ENCODE data around the gene SNX5.

SNX5 gene

DNA sequence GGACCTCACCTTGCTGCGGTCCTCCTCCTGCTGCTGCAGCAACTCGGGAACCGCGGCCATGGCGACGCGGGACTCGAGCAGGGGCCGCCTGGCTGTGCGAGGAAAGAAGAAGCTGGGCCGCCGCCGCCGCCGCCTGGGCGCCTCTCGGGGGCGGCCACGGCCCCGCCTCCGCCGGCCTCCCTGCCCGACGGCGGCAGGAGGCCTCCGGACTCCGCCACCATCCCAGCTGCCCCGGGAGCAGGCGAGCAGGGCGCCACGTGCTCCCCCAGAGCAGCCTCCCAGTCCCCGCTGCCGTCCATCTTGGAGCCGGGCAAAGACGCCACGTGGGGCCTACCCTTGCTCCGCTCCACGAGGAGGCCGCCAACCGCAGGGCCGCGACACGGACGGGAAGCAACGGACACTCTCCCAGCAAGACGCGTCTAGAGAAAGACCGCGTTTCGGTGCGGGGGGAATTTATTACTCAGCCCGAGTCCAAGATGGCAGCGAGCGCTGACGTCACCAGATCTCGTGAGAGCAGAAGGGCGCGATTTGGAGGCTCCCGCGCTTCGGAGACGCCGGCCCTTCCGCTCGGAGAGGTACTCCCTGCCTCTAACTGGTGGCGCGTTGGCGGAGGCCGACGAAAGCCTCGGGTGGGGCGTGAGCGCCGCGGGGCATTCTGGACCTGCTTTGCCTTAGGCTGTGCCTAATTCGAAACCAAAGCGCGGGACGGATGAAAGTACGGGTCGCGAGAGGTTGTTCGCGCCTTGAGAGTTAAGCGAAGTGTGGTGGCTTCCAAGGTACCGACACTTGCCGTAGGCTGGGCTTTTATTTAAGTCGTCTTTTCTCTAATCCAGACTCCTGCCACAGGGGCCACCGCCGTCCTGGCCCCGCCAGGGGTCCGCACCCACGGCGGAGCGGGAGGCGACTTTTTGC lies at the start of gene SNX5, which contains the start of gene MGME1:
Gene SNX5 (minus strand): TSS at position 429 of the 912 bp plus-strand sequence. CDS start 369 bp downstream, at position 60.
Gene MGME1 (plus strand): TSS at position 653 of the 912 bp plus-strand sequence. CDS start 842 bp downstream, outside the sequence.
- peak; percentile 99 for DNase-seq

GRCh38 chr20:18018100-18018499 lies 49.5 kb upstream of the SNX5 start:
- DNase-seq: no peak

DNA sequence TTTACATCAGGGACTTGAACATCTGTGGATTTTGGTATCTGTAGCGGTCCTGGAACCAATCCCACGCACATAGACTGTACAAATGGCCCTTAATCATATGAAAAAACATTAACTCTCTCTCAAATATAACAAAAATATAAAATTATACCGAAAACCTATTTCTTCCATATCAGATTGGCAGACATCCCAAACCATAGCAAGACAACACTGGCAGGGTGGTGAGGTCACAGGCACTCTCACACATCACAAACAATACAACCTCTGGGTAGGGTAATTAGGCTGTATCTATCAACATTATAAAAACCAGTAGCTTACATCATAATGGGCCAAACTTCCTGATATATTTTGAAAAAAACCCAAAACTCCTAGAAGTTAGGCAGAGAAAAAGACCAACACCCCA lies 48.2 kb upstream of the SNX5 start:
- DNase-seq: no peak

DNA sequence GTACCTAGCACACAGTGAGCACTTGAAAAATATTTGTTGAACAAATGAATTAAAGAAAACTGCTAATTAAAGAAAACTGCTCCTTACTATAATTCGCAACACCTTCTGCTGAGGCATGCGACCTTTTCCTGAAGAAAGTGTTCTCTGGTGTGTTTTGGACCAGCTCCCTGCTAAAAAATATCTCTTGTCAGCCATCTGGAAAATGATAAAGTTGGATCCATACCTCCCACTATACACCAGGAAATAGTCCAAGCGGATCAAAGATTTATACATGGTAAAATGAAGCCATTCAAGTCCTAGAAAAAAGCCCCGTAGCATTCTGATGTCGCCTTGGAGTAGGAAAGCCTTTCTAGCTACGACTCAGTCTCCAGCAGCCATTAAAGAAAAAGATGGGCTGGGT lies 45.8 kb upstream of the SNX5 start:
- DNase-seq: no peak

GRCh38 chr20:18012901-18013300 lies 44.3 kb upstream of the SNX5 start:
- DNase-seq: no peak

DNA sequence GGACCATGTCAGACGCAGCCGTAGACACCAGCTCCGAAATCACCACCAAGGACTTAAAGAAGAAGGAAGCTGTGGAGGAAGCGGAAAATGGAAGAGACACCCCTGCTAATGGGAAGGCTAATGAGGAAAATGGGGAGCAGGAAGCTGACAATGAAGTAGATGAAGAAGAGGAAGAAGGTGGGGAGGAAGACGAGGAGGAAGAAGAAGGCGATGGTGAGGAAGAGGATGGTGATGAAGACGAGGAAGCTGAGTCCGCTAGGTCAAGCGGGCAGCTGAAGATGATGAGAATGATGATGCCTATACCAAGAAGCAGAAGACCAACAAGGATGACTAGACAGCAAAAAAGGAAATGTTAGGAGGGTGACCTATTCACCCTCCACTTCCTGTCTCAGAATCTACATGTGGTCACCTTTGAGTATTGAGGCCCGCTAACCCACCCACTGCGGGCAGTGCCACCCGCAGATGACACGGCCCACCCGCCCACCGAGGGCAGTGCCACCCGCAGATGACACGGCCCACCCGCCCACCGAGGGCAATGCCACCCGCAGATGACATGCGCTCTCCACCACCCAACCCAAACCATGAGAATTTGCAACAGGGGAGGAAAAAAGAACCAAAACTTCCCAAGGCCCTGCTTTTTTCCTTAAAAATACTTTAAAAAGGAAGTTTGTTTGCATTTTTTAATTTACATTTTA lies 43.5 kb upstream of the SNX5 start:
- no peak for DNase-seq

- DNase-seq: no peak
Observed at GRCh38 chr20:18011482-18011881, 42.9 kb upstream of the SNX5 start.

- DNase-seq: no peak
Observed at GRCh38 chr20:18009116-18009515, 40.5 kb upstream of the SNX5 start.

DNA sequence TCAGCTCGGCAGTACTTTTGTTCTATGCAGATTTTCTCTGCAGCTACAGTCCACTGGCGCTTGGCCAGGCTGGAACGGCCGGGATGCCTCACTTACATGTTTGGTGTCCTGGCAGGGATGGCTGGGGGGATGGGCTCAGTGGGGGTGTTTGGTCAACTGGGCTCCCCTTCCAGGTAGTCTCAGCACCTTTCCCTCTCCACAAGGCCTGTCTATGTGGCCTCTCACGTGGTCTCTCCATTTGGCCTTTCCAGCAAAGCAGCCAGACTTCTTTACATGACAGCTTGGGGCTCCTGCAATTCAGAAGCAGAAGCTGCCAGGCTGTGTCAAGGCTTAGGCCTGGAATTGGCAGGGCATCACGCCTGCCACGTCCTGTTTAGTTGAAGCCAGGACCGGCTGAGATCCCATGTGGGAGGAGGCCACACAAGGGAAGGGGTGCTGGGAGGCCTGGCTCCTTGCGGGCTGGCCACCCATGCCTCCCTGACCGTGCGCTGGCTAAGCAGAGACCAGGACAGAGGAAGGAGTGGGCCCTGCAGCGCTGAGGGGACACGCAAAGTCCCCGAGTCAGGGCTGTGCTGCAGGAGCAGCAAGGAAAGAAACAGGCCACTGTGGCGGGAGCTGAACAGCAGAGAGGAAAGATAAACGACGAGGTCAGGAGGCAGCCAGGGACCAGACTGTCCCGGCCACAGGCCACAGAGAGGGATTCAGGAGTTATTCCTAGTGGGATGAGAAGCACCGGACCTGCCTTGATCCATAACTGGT lies 39.1 kb upstream of the SNX5 start:
- DNase-seq: no peak

DNA sequence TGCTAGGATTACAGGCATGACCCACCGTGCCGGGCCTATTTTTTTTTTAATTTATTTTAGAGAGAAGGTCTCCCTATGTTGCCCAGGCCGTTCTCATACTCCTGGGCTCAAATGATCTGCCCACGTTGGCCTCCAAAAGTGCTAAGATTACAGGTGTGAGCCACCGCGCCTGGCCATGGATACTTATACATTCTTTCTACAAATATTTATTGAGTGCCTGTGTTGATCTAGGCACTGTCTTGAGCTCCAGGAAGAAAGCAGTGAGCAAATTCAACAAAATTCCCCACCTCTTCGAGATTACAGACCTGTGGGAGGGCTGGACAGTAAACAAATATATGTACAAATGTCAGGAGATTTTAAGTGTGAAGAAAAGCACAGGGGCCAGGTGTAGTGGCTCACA lies 38.1 kb upstream of the SNX5 start:
- no peak for DNase-seq

GRCh38 chr20:18005990-18006364 lies 37.4 kb upstream of the SNX5 start:
- no peak for DNase-seq

GRCh38 chr20:18005170-18005989 lies 36.8 kb upstream of the SNX5 start:
- no peak for DNase-seq

GRCh38 chr20:18004384-18005031 lies 35.9 kb upstream of the SNX5 start:
- DNase-seq: no peak

DNA sequence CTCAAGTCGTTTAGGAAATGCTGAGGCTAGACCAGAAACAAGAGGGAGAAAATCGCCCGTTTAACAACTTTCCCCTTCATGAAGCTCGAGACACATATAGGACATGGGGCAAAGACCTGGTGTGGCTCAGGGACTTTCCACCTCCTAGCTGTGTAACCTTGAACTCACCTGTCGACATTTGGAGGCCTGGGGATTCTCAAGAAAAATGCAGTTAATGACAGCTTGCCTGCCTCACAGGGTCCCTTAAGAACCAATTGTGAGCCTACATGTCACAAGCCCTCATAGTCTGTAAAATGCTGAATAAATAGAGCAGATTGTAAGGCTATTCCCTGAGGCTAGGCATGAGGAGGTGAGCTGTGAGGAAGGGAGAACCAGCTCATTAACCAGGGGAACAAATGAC lies 35.3 kb upstream of the SNX5 start:
- DNase-seq: no peak

- DNase-seq: no peak
Observed at GRCh38 chr20:18001131-18001921, 32.7 kb upstream of the SNX5 start.

GRCh38 chr20:17999566-17999965 lies 31.0 kb upstream of the SNX5 start:
- DNase-seq: no peak

DNA sequence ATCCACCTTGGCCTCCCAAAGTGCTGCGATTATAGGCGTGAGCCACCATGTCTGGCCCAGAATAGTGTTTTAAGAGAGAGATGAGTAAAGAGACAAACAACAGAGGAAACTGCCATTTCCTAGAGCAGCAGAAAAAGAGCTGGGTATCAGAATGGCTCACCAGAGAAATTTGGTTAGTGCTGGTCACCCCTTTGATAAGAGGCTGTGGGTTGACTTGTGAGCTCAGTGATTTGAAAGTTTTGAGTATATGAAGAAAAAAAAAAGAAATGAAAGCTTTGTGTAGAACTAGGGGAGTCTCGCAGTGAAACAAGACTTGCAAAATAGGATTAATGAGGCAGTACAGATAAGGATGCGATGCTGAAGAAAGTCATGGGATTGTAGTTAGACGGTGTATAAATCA lies 29.9 kb upstream of the SNX5 start:
- no peak for DNase-seq

GRCh38 chr20:17995967-17996819 lies 27.6 kb upstream of the SNX5 start:
- DNase-seq: peak; percentile 54

DNA sequence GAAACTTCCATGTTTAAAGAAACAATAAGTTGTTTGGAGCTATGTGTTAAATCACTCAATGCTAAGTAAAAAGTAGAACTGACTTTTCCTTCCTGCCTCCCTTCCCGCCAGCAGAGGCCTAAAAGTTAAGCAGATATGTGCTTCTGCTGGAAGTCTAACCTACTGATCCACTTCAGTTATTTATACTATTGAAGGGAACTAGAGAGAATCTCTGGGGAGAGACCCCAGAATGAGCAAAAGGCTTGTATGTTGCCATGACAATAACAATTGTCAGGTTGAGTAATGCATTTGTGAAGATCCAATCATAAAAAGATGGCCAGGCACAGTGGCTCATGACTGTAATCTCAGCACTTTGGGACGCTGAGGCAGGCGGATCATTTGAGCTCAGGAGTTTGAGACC lies 25.0 kb upstream of the SNX5 start:
- DNase-seq: no peak

Data from COR-L47 (cell line).